Tibial nerve (tissue), 3 donors: ENCODE measurements around the gene PSD2.

ENCODE experiments used
- CTCF ChIP-seq, 5 experiments: fragments of 200-600 bp in 3 of 5; fragments of 450-650 bp in 2 of 5; sonication (generic) in 3 of 5; IDR thresholded peaks; one replicate each; pipeline ENCODE4 v1.5.1; 2016 to 2019; ENCODE audit warnings: antibody characterized with exemption in 5 of 5, mild to moderate bottlenecking in 3 of 5, moderate library complexity in 2 of 5
- POLR2A ChIP-seq, 2 donors: fragments of 450-650 bp; IDR thresholded peaks; one replicate each; pipeline ENCODE4 v1.6.1; 2017; ENCODE audit warnings: antibody characterized with exemption in 2 of 2, mild to moderate bottlenecking in 2 of 2, moderate library complexity in 2 of 2

GRCh38 chr5:139757727-139758509, 37.7 kb upstream of the PSD2 start:
- TF ChIP-seq POLR2A (IDR thresholded peaks at IDR 0.05) (no peak), CTCF (IDR thresholded peaks at IDR 0.05) (no peak)
